Esophagus squamous epithelium (tissue), 5 donors: ENCODE measurements around the gene FANCE. TPM values are rescaled to one million over a fixed set of nuclear protein-coding genes. Genes with fewer than 3 reads are reported as not detected.
A peak's percentile ranks its signal among the peaks of the same experiment; 100 is the strongest.

Experiments
- DNase-seq: peaks from one replicate; lab custom pipeline; 2025; lab: John Stamatoyannopoulos, UW
- H3K27ac ChIP-seq, 4 donors: fragments of 200-600 bp; sonication (generic); one replicate each; pipeline ENCODE4 v1.5.1; 2016 to 2019; ENCODE audit warnings: mild to moderate bottlenecking in 1 of 4
- H3K27me3 ChIP-seq, 4 donors: fragments of 200-600 bp; sonication (generic); 1 replicate in 3 of 4; 2 replicates in 1 of 4; pipeline versions ENCODE4 v1.5.1 to v1.6.0; 2017 to 2021; ENCODE audit warnings: antibody characterized with exemption in 1 of 4
- H3K36me3 ChIP-seq, 3 donors: fragments of 200-600 bp; sonication (generic); one replicate each; pipeline ENCODE4 v1.5.1; 2016 to 2019
- H3K4me1 ChIP-seq, 3 donors: fragments of 200-600 bp; sonication (generic); one replicate each; pipeline ENCODE4 v1.5.1; 2017 to 2019
- H3K4me3 ChIP-seq, 4 donors: fragments of 200-600 bp; sonication (generic); 1 replicate in 3 of 4; 2 replicates in 1 of 4; pipeline ENCODE4 v1.5.1; 2016 to 2019; ENCODE audit warnings: mild to moderate bottlenecking in 2 of 4, moderate library complexity in 1 of 4
- H3K9me3 ChIP-seq, 3 donors: fragments of 200-600 bp; sonication (generic); one replicate each; pipeline ENCODE4 v1.5.1; 2016 to 2019
- CTCF ChIP-seq, 6 experiments: fragments of 450-650 bp in 4 of 6; fragments of 200-600 bp in 2 of 6; sonication (generic) in 2 of 6; IDR thresholded peaks; one replicate each; pipeline ENCODE4 v1.5.1; 2016 to 2019; ENCODE audit warnings: antibody characterized with exemption in 6 of 6, mild to moderate bottlenecking in 4 of 6, moderate library complexity in 4 of 6
- POLR2A ChIP-seq, 4 donors: fragments of 450-650 bp; IDR thresholded peaks; one replicate each; pipeline ENCODE4 v1.6.1; 2017; ENCODE audit warnings: antibody characterized with exemption in 4 of 4, mild to moderate bottlenecking in 4 of 4, moderate library complexity in 3 of 4
- WGBS, 2 donors: methylation state at CpG; one replicate each; pipeline ENCODE4 v1.1.5; 2018; 5-methylcytosine and 5-hydroxymethylcytosine counted together
- intact Hi-C: fragments of 100-400 bp; cut with DNase I; formaldehyde crosslinking; loops from one replicate; pipeline ENCODE4 v1.15.0; 2022
- total RNA-seq, 4 donors: library from RNA; depleted of rRNA; stranded (reverse); fragments of >200 nt; gene quantifications; one replicate each; pipeline ENCODE4 v1.1.0, GENCODE V29; 2016
- donor health status: DM: yes; HTN: yes; CAD: no.

The FANCE gene
- total RNA-seq, 4 donors from 2014 or later: 6.9 to 15.5 (median 8.0) TPM

GRCh38 chr6:35473075-35473849, 21.1 kb downstream of the FANCE start:
- Histone ChIP-seq H3K4me1 (peaks cover 16 to 72% (median 25%) of the 10 kb centered on the region in 3 donors), H3K27me3 (no peaks in the 10 kb centered on the region), H3K4me3 (no peak overlapping the region), H3K27ac (peak overlapping the region in 1 of 4 donors; percentile 22), H3K36me3 (peaks cover 8 to 95% (median 12%) of the 10 kb centered on the region in 3 donors), H3K9me3 (no peaks in the 10 kb centered on the region)
- 61 to 78% methylated on average over 6 of the region's 9 CpGs for WGBS, 2 donors
- intact Hi-C loops: no loop called here
- no peak for TF ChIP-seq POLR2A (IDR thresholded peaks at IDR 0.05)
- no peak for TF ChIP-seq CTCF (IDR thresholded peaks at IDR 0.05)
- no peak for DNase-seq

GRCh38 chr6:35473850-35474130, 21.7 kb downstream of the FANCE start:
- peak overlapping the region in 1 of 4 donors; percentile 42 for H3K27ac ChIP-seq
- H3K4me1 ChIP-seq: peaks cover 16 to 72% (median 25%) of the 10 kb centered on the region in 3 donors
- TF ChIP-seq CTCF (IDR thresholded peaks at IDR 0.05) (no peak), POLR2A (IDR thresholded peaks at IDR 0.05) (no peak)
- DNase-seq: no peak
- intact Hi-C loops: no loop called here
- no peaks in the 10 kb centered on the region for H3K27me3 ChIP-seq
- H3K36me3 ChIP-seq: peaks cover 8 to 100% (median 12%) of the 10 kb centered on the region in 3 donors
- no peak overlapping the region for H3K4me3 ChIP-seq
- H3K9me3 ChIP-seq: no peaks in the 10 kb centered on the region

GRCh38 chr6:35474131-35474941, 22.2 kb downstream of the FANCE start:
- 75 to 85% methylated on average over 2 to 5 of the region's 14 CpGs for WGBS, 2 donors
- no peaks in the 10 kb centered on the region for H3K9me3 ChIP-seq
- DNase-seq: no peak
- no peaks in the 10 kb centered on the region for H3K27me3 ChIP-seq
- peak overlapping the region in 2 of 4 donors; percentile 9 to 42 for H3K27ac ChIP-seq
- H3K4me3 ChIP-seq: no peak overlapping the region
- TF ChIP-seq POLR2A (IDR thresholded peaks at IDR 0.05): no peak
- TF ChIP-seq CTCF (IDR thresholded peaks at IDR 0.05): no peak
- intact Hi-C loops: no loop called here
- H3K4me1 ChIP-seq: peaks cover 16 to 67% (median 25%) of the 10 kb centered on the region in 3 donors
- H3K36me3 ChIP-seq: peaks cover 8 to 100% (median 12%) of the 10 kb centered on the region in 3 donors

- Histone ChIP-seq H3K4me1 (peaks cover 12 to 60% (median 19%) of the 10 kb centered on the region in 3 donors), H3K4me3 (no peak overlapping the region), H3K36me3 (peaks cover 8 to 100% (median 10%) of the 10 kb centered on the region in 3 donors), H3K9me3 (no peaks in the 10 kb centered on the region), H3K27me3 (no peaks in the 10 kb centered on the region), H3K27ac (peak overlapping the region in 2 of 4 donors; percentile 9 to 42)
- intact Hi-C loops: no loop called here
- DNase-seq: no peak
- 86 to 90% methylated on average over 2 to 7 of the region's 20 CpGs for WGBS, 2 donors
- no peak for TF ChIP-seq CTCF (IDR thresholded peaks at IDR 0.05)
These were observed 22.9 kb downstream of the FANCE start for GRCh38 chr6:35474942-35475570.
